HG03103 (cell line): ENCODE data around the gene KRT85.

Experiments
- ATAC-seq: cut with Tn5 transposase; IDR thresholded peaks from one replicate; pipeline ENCODE4 v1.9.1; 2021; ENCODE audit warnings: low read depth; ENCODE audit not compliant: unreplicated experiment

KRT85 gene

DNA sequence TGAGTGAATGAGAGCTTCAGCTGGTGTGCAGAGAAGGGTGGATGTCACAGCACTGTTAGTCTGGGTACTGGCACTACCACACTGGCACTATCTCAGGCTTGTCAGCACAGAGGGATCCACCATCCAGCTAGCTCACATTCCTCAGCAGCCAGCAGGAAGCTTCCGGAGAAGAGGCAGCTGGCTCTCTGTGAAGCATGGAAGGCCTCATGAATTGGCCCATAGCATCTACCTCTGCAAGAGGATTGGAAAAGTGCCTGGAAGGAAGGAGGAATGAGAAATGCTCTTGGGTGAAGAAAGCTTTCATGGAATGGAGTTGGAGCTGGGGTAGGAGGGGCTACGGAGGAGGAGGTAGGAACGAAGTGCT is 56.0 kb downstream of the KRT85 start:
- ATAC-seq = no peak

DNA sequence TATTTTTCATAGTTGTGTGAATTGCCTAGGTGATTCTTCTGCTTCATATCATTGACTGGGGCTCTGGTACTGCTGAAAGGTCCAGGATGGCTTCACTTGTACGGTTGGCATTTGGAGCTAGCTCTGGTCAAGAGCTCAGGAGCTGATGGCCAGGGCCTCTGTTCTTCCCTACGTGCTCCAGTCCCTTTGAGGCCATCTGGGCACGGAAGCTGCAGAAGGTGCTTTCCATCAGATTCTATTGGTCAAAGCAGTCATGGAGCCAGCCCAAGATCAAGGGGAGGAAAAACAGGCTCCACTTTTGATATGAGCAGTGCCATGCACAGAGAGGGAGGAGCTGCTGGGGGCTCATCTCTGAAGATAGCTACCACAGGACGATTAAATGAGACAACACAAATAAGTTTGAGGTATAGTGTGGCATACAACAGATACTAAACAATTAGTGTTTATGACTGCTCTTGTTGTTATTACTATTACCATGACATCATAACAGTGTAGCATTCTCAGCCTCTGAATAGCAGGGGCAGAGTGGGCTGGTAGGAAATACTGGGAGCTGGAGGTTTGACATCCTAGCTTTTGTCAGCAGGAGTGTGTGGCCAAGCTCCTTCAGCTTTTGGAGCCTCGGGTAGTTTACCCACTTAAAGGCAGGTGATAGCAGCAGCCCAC is 56.5 kb downstream of the KRT85 start:
- no peak for ATAC-seq
